BJ (cell line): ENCODE data around the gene ORM1. TPM values are rescaled to one million over a fixed set of nuclear protein-coding genes. Genes with fewer than 3 reads are reported as not detected.
"Not testable (repeated sequence)": the region's sequence is repeated elsewhere in the genome, so short reads cannot be mapped to it uniquely, and the experiment has no call there.

Source experiments
- CTCF ChIA-PET: fragments of 350-600 bp; formaldehyde crosslinking; extraction: SDS; loops from one replicate; lab custom pipeline; 2021; ENCODE audit warnings: antibody characterized with exemption, inconsistent platforms; lab: Yijun Ruan, JAX
- POLR2A ChIA-PET: fragments of 300-600 bp; sonication (Branson Sonifier 250); formaldehyde crosslinking; extraction: SDS; loops from one replicate; lab custom pipeline; 2021; ENCODE audit warnings: antibody characterized with exemption; lab: Charles Lee
- DNase-seq: peaks from one replicate; pipeline ENCODE4 v3.0.0-alpha.2; 2011; ENCODE audit warnings: low read depth
- H3K27me3 ChIP-seq: 2 replicates; pipeline ENCODE4 v1.6.0; 2011; ENCODE audit warnings: low read length; ENCODE audit not compliant: control insufficient read depth, insufficient read depth
- H3K36me3 ChIP-seq: 2 replicates; pipeline ENCODE4 v1.5.1; 2011; ENCODE audit warnings: low read length; ENCODE audit not compliant: control insufficient read depth, insufficient read depth
- H3K4me3 ChIP-seq: 2 replicates; pipeline ENCODE4 v1.5.1; 2011; ENCODE audit warnings: low read depth, mild to moderate bottlenecking, control low read depth, low read length
- polyA plus RNA-seq: library from polyadenylated mRNA; depleted of rRNA; stranded (reverse); fragments of >200 nt; gene quantifications from 2 replicates; pipeline ENCODE4 v1.2.3, GENCODE V29; 2011
- TF ChIP-seq, protein P1 (sequence below): IDR thresholded peaks from 2 replicates; pipeline ENCODE4 v1.5.1; 2011; ENCODE audit warnings: low read depth, mild to moderate bottlenecking, control low read depth, inconsistent platforms, low read length, moderate library complexity; ENCODE audit not compliant: insufficient read depth

Gene ORM1
- polyA plus RNA-seq, 1 experiment, result not detected

DNA sequence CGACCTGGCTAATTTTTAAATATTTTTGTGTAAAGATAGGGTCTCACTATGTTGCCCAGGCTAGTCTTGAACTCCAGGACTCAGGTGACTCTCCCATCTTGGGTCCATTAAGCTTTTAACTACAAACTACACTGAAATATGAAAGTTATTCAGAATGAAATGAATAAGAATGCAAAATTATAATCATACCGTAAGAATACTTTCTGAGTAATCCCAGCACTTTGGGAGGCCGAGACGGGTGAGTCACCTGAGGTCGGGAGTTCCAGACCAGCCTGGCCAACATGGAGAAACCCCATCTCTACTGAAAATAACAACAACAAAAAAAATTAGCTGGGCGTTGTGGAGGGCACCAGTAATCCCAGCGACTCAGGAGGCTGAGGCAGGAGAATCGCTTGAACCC, 1.1 kb upstream of the ORM1 start:
- ChIA-PET CTCF (interaction anchor here (1.2 kb wide), 1 partner anchor 240 kb away, joined by 3 read pairs; no protein-coding TSS in a partner anchor), POLR2A (no interaction called here)
- Histone ChIP-seq H3K4me3 (no peak overlapping the region), H3K27me3 (peaks cover 2% of the 10 kb centered on the region), H3K36me3 (no peaks in the 10 kb centered on the region)
- no peak for DNase-seq
- TF ChIP-seq, protein P1, sequence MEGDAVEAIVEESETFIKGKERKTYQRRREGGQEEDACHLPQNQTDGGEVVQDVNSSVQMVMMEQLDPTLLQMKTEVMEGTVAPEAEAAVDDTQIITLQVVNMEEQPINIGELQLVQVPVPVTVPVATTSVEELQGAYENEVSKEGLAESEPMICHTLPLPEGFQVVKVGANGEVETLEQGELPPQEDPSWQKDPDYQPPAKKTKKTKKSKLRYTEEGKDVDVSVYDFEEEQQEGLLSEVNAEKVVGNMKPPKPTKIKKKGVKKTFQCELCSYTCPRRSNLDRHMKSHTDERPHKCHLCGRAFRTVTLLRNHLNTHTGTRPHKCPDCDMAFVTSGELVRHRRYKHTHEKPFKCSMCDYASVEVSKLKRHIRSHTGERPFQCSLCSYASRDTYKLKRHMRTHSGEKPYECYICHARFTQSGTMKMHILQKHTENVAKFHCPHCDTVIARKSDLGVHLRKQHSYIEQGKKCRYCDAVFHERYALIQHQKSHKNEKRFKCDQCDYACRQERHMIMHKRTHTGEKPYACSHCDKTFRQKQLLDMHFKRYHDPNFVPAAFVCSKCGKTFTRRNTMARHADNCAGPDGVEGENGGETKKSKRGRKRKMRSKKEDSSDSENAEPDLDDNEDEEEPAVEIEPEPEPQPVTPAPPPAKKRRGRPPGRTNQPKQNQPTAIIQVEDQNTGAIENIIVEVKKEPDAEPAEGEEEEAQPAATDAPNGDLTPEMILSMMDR, result no peak

- H3K27me3 ChIP-seq, DNase-seq, H3K36me3 ChIP-seq, POLR2A ChIA-PET, H3K4me3 ChIP-seq: not testable (repeated sequence)
- CTCF ChIA-PET, result interaction anchor here (1.2 kb wide), 1 partner anchor 240 kb away, joined by 3 read pairs; no protein-coding TSS in a partner anchor
Measured at GRCh38 chr9:114322160-114322818, 609 bp upstream of the ORM1 start.

DNA sequence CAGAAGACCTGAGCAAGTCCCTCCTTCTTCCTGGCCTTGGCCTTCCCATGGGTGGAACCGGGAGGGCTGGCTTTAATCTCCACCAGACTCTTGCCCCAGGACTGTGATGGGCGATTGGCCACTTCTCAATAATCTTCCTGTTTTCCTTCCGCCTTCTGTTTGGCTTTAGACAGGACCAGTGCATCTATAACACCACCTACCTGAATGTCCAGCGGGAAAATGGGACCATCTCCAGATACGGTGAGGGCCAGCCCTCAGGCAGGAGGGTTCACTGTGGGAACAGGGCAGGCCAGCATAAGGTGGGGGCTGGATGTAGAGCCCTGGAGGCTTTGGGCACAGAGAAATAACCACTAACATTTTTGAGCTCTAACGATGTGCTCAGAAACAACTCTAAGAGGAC, 951 bp downstream of the ORM1 start:
- POLR2A ChIA-PET, H3K4me3 ChIP-seq, H3K27me3 ChIP-seq, DNase-seq, H3K36me3 ChIP-seq: not testable (repeated sequence)
- CTCF ChIA-PET, result interaction anchor here (0.8 kb wide), 1 partner anchor 16 kb away, joined by 3 read pairs; no protein-coding TSS in a partner anchor

GRCh38 chr9:114324492-114324891, 1.6 kb downstream of the ORM1 start:
- H3K27me3 ChIP-seq, result no peaks in the 10 kb centered on the region; the same call in 1 of the 2 replicates
- H3K36me3 ChIP-seq, result no peaks in the 10 kb centered on the region
- POLR2A ChIA-PET, result no interaction called here
- no peak for DNase-seq
- H3K4me3 ChIP-seq, result no peak overlapping the region
- TF ChIP-seq, protein P1, result no peak
- CTCF ChIA-PET, result interaction anchor here (0.8 kb wide), 1 partner anchor 15 kb away, joined by 3 read pairs; no protein-coding TSS in a partner anchor

DNA sequence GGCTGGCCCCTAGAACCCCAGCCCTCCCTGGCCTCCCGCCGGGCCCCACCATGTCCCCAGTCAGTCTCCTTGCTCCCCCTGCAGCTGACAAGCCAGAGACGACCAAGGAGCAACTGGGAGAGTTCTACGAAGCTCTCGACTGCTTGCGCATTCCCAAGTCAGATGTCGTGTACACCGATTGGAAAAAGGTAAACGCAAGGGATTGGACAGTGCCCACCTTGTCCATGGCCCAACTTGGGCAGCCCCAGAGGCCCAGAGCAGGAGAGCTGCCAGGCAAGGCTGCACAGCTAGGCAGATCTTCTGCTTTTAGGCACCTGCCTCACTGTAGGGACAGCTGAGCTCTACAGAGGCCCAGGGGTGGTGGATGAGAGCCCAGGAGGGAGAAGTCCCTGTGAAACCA, 2.1 kb downstream of the ORM1 start:
- DNase-seq, H3K27me3 ChIP-seq, H3K4me3 ChIP-seq, CTCF ChIA-PET, H3K36me3 ChIP-seq, POLR2A ChIA-PET: not testable (repeated sequence)

- POLR2A ChIA-PET, H3K36me3 ChIP-seq, DNase-seq, H3K27me3 ChIP-seq, H3K4me3 ChIP-seq, CTCF ChIA-PET: not testable (repeated sequence)
Measured at GRCh38 chr9:114325684-114326254, 2.9 kb downstream of the ORM1 start.

DNA sequence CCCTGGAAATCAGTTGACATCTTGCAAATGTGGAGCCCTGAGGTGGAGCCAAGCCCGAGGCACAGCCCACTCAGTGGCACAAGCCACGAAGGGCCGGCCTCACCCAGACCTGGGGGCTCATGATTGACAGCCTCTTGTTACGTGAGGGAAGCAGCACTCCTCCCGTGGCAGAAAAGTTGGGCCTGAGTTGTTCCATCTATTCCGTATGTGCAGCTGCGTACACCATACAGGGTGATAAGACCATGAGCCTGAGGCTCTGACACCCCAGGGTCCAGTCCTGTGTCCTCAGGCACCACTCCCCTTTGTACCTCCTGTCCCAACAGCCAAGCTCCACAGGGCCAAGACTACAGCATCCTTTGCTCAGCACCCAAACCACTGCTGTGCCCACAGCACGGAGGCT, 4.9 kb downstream of the ORM1 start:
- Histone ChIP-seq H3K36me3 (no peaks in the 10 kb centered on the region), H3K27me3 (no peaks in the 10 kb centered on the region), H3K4me3 (no peak overlapping the region)
- POLR2A ChIA-PET, result no interaction called here
- no peak for DNase-seq
- TF ChIP-seq, protein P1, result no peak
- CTCF ChIA-PET, result no interaction called here

GRCh38 chr9:114328357-114328820, 5.5 kb downstream of the ORM1 start:
- H3K36me3 ChIP-seq, H3K4me3 ChIP-seq, CTCF ChIA-PET, DNase-seq, H3K27me3 ChIP-seq, POLR2A ChIA-PET: not testable (repeated sequence)

- H3K4me3 ChIP-seq, DNase-seq, H3K36me3 ChIP-seq, CTCF ChIA-PET, H3K27me3 ChIP-seq, POLR2A ChIA-PET: not testable (repeated sequence)
Measured at GRCh38 chr9:114328937-114329624, 6.2 kb downstream of the ORM1 start.
